DND-41 (cell line): ENCODE measurements around the gene SGCD.

Experiments
- ATAC-seq: fragments of 200-7000 bp; cut with Tn5 transposase; 3 replicates; pipeline ENCODE4 v1.9.1; 2021; ENCODE audit warnings: low read depth; ENCODE audit not compliant: insufficient read depth
- DNase-seq: peaks from one replicate; pipeline ENCODE4 v3.0.0-alpha.2; 2020
- H2AFZ ChIP-seq: 2 replicates; pipeline ENCODE4 v1.6.0; 2012; ENCODE audit warnings: low read depth, low read length
- H3K27ac ChIP-seq: 2 replicates; pipeline ENCODE4 v1.5.1; 2012; ENCODE audit warnings: low read length, inconsistent platforms
- H3K27me3 ChIP-seq: fragments of 200-600 bp; sonication (generic); 2 replicates; pipeline ENCODE4 v1.6.0; 2012; ENCODE audit warnings: low read length, mild to moderate bottlenecking, inconsistent platforms; ENCODE audit not compliant: insufficient read depth, poor library complexity
- H3K36me3 ChIP-seq: 2 replicates; pipeline ENCODE4 v1.5.1; 2012; ENCODE audit warnings: low read length, inconsistent platforms; ENCODE audit not compliant: insufficient read depth
- H3K4me1 ChIP-seq: 2 replicates; pipeline ENCODE4 v1.5.1; 2012; ENCODE audit warnings: mild to moderate bottlenecking, low read length; ENCODE audit not compliant: insufficient read depth
- H3K4me2 ChIP-seq: 2 replicates; pipeline ENCODE4 v1.6.0; 2012; ENCODE audit warnings: mild to moderate bottlenecking, moderate library complexity, low read length, inconsistent platforms; ENCODE audit not compliant: insufficient read depth
- H3K4me3 ChIP-seq, 2 experiments: fragments of 200-600 bp in 1 of 2; shearing (Covaris generic) in 1 of 2; 2 replicates each; pipeline ENCODE4 v1.5.1; 2012 to 2016; ENCODE audit warnings: inconsistent platforms in 2 of 2, low read length in 2 of 2, mild to moderate bottlenecking in 2 of 2, low read depth in 1 of 2, moderate library complexity in 1 of 2
- H3K79me2 ChIP-seq: 2 replicates; pipeline ENCODE4 v1.6.0; 2012; ENCODE audit warnings: low read length, inconsistent platforms; ENCODE audit not compliant: insufficient read depth
- H3K9ac ChIP-seq: 2 replicates; pipeline ENCODE4 v1.6.0; 2012; ENCODE audit warnings: low read depth, mild to moderate bottlenecking, inconsistent platforms, low read length, moderate library complexity
- H3K9me3 ChIP-seq: 2 replicates; pipeline ENCODE4 v1.5.1; 2012; ENCODE audit warnings: low read length, moderate library complexity, mild to moderate bottlenecking, inconsistent platforms; ENCODE audit not compliant: insufficient read depth, severe bottlenecking
- H4K20me1 ChIP-seq: 2 replicates; pipeline ENCODE4 v1.6.0; 2012; ENCODE audit warnings: low read length; ENCODE audit not compliant: insufficient read depth
- CTCF ChIP-seq: IDR thresholded peaks from 2 replicates; pipeline ENCODE4 v1.5.1; 2012; ENCODE audit warnings: borderline replicate concordance, low read length, moderate library complexity, mild to moderate bottlenecking; ENCODE audit not compliant: poor library complexity, severe bottlenecking; ENCODE audit errors: extremely low read depth
- EZH2 ChIP-seq: IDR thresholded peaks from 3 replicates; pipeline ENCODE4 v1.6.1; 2012; ENCODE audit warnings: borderline replicate concordance, low read depth, mild to moderate bottlenecking, moderate library complexity, low read length, inconsistent platforms; ENCODE audit not compliant: severe bottlenecking

SGCD gene

DNA sequence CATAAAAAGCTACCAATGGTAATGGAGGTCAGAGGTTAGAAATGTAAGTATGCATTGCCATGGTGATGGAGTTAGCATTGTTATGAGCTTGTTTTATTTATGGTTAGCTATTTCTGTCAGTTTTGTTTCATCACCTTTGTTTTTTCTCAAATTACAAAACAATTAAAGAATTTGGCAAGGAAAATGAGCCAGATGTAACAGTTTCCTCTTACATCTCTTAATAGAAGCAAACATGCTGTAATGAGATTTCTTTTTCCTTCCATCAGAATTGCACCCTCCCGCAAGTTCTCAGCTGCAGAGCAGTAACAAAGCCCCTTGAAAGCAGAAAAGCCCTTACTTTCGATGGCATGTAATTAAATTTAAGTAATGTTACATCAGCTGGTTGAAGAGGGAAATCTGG lies 233.0 kb downstream of the SGCD start:
- no peak for ATAC-seq
- H3K4me3 ChIP-seq = no peak overlapping the region
- H3K79me2 ChIP-seq = no peaks in the 10 kb centered on the region

DNA sequence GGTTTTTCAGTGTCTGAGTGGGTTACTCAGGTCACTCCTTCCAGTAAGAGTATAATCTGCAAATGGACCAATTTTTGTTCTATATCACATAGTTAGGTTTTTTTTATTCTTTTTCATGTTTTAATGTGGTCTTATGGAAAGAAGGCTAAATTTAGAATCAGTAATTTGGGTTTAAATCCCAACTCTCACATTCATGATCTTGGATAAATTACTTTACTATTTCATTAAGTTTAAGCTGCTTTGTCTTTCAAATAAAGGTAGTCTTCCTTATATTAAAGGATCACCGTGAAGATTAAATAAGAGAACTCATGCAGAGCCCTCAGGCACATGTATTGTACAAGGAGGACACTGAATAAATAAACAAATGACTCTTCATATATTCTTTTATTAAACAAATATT lies 234.7 kb downstream of the SGCD start:
- no peaks in the 10 kb centered on the region for H3K4me1 ChIP-seq
- no peak overlapping the region for H3K27ac ChIP-seq
- H3K9ac ChIP-seq = no peak overlapping the region
- no peaks in the 10 kb centered on the region for H3K79me2 ChIP-seq
- DNase-seq (no peak), ATAC-seq (no peak)
- no peaks in the 10 kb centered on the region for H3K36me3 ChIP-seq
- H4K20me1 ChIP-seq = no peaks in the 10 kb centered on the region
- H3K27me3 ChIP-seq = peaks cover 14% of the 10 kb centered on the region
- H3K4me2 ChIP-seq = no peak overlapping the region
- no peak overlapping the region for H3K4me3 ChIP-seq
- H3K9me3 ChIP-seq = no peaks in the 10 kb centered on the region
- H2AFZ ChIP-seq = no peak overlapping the region
- no peak for TF ChIP-seq EZH2
- no peak for TF ChIP-seq CTCF

More for the DNA sequence above, 233.0 kb downstream of the SGCD start:
- no peaks in the 10 kb centered on the region for H3K9me3 ChIP-seq
- TF ChIP-seq EZH2 (no peak), CTCF (no peak)
- no peak overlapping the region for H2AFZ ChIP-seq
- no peaks in the 10 kb centered on the region for H4K20me1 ChIP-seq
- no peak overlapping the region for H3K4me2 ChIP-seq
- no peaks in the 10 kb centered on the region for H3K4me1 ChIP-seq
- H3K36me3 ChIP-seq = no peaks in the 10 kb centered on the region
- no peak overlapping the region for H3K27ac ChIP-seq
- H3K27me3 ChIP-seq = peaks cover 18% of the 10 kb centered on the region
- H3K9ac ChIP-seq = no peak overlapping the region
- no peak for DNase-seq

- H3K27me3 ChIP-seq = no peaks in the 10 kb centered on the region
- no peaks in the 10 kb centered on the region for H4K20me1 ChIP-seq
- ATAC-seq (no peak), DNase-seq (no peak)
- H2AFZ ChIP-seq = no peak overlapping the region
- no peaks in the 10 kb centered on the region for H3K79me2 ChIP-seq
- no peak overlapping the region for H3K4me2 ChIP-seq
- no peak overlapping the region for H3K4me3 ChIP-seq
- H3K27ac ChIP-seq = no peak overlapping the region
- no peaks in the 10 kb centered on the region for H3K4me1 ChIP-seq
- TF ChIP-seq CTCF (no peak), EZH2 (no peak)
- H3K9ac ChIP-seq = no peak overlapping the region
- H3K9me3 ChIP-seq = no peaks in the 10 kb centered on the region
- no peaks in the 10 kb centered on the region for H3K36me3 ChIP-seq
These were observed 243.7 kb downstream of the SGCD start for GRCh38 chr5:156570615-156571014.

DNA sequence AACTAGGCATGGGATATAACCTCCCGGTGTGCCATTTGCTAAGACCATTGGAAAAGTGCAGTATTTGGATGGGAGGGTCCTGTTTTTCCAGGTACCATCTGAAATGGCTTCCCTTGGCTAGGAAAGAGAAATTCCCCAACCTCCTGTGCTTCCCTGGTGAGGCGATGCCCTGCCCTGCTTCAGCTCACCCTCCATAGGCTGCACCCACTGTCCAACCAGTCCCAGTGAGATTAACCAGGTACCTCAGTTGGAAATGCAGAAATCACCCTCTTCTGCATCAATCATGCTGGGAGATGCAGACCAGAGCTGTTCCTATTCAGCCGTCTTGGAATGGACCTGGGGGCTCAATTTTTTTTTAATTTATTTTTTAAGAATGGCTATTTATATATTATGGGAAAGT lies 254.8 kb downstream of the SGCD start:
- H2AFZ ChIP-seq = no peak overlapping the region
- no peaks in the 10 kb centered on the region for H3K36me3 ChIP-seq
- DNase-seq (no peak), ATAC-seq (no peak)
- H3K4me2 ChIP-seq = no peak overlapping the region
- H3K9ac ChIP-seq = no peak overlapping the region
- no peaks in the 10 kb centered on the region for H3K79me2 ChIP-seq
- no peak overlapping the region for H3K27ac ChIP-seq
- H3K9me3 ChIP-seq = no peaks in the 10 kb centered on the region
- peaks cover 3% of the 10 kb centered on the region for H3K27me3 ChIP-seq
- H4K20me1 ChIP-seq = no peaks in the 10 kb centered on the region
- no peaks in the 10 kb centered on the region for H3K4me1 ChIP-seq
- H3K4me3 ChIP-seq = no peak overlapping the region
- no peak for TF ChIP-seq EZH2
- no peak for TF ChIP-seq CTCF
